ENCODE data around the gene LRG1.

LRG1 gene

DNA sequence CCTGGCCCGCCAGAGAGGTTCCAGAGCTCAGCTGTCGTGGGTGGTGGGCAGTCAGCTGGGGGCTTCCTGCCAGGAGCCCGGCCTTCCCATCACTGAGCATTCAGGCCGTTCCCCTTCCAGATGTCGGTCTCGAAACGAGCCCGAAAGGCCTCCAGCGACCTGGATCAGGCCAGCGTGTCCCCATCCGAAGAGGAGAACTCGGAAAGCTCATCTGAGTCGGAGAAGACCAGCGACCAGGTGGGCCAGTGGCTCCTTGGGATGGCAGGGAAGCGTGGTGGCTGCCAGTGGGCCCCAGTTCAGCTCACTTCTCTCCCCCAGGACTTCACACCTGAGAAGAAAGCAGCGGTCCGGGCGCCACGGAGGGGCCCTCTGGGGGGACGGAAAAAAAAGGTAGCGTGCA lies 48.4 kb downstream of the LRG1 start:
- no peak for DNase-seq

DNA sequence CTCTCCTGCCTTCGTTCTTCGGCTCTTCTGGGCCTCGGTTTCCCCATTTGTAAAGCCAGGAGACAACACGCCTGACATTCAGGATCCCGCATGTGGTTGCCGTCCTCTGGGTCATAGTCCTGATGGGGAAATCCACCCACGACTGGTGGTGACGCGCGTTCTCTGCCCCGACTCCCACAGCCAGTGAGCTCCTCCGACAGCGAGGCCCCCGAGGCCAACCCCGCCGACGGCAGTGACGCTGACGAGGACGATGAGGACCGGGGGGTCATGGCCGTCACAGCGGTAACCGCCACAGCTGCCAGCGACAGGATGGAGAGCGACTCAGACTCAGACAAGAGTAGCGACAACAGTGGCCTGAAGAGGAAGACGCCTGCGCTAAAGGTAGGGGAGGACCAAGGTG lies 51.3 kb downstream of the LRG1 start:
- no peak for DNase-seq

DNA sequence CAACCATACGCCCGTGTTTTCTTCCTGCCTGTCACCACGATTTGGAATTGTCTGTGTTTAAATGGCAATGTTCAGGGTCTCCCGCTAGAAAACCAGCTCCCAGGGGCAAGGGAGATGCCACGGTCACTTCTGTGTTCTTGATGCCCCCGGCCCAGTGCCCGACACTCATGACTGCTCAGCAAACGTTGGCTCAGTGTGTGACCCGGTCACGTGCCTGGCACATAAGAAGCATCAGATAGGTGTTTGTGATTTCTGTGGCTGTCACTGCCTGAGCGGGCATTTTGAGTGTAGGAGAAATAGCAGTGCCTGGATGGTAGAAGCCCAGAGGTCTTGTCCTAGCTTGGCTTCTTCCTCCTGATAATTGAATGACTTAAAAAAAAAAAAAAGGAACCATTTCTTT lies 52.3 kb downstream of the LRG1 start:
- no peak for DNase-seq
